Caco-2 (cell line): ENCODE data around the gene RHOB. TPM values are rescaled to one million over a fixed set of nuclear protein-coding genes. Genes with fewer than 3 reads are reported as not detected.

ENCODE experiments used
- BruUV-seq: library from RNA; stranded (reverse); fragments of 400-500 nt; replicated peaks from 2 replicates; lab custom pipeline; 2021; lab: Mats Ljungman, UMichigan
- CTCF ChIA-PET: fragments of 300-600 bp; sonication (Branson Sonifier 250); formaldehyde crosslinking; loops from one replicate; lab custom pipeline; 2022; ENCODE audit warnings: antibody characterized with exemption; lab: Charles Lee
- POLR2A ChIA-PET: fragments of 300-600 bp; sonication (Branson Sonifier 250); formaldehyde crosslinking; loops from one replicate; lab custom pipeline; 2022; ENCODE audit warnings: antibody characterized with exemption; lab: Charles Lee
- DNase-seq, 2 experiments: peaks; one replicate each; pipeline versions ENCODE4 v3.0.0 to v3.0.0-alpha.2; 2020 to 2022
- H3K27me3 ChIP-seq: replicated peaks from 2 replicates; pipeline ENCODE4 v1.6.0; 2011; ENCODE audit warnings: low read length; ENCODE audit not compliant: control insufficient read depth, insufficient read depth
- H3K36me3 ChIP-seq: 2 replicates; pipeline ENCODE4 v1.5.1; 2011; ENCODE audit warnings: low read length; ENCODE audit not compliant: control insufficient read depth, insufficient read depth
- H3K4me1 ChIP-seq: fragments of 250-450 bp; sonication (Bioruptor Pico); 2 replicates; pipeline ENCODE4 v1.5.1; 2020; ENCODE audit warnings: mild to moderate bottlenecking
- H3K4me3 ChIP-seq: 2 replicates; pipeline ENCODE4 v1.5.1; 2011; ENCODE audit warnings: low read depth, mild to moderate bottlenecking, control low read depth, low read length
- H3K9me3 ChIP-seq: fragments of 250-450 bp; sonication (Bioruptor Pico); 2 replicates; pipeline ENCODE4 v1.5.1; 2020; ENCODE audit warnings: mild to moderate bottlenecking, moderate library complexity
- H3K27ac Mint-ChIP-seq: one replicate; pipeline ENCODE4 v1.8.0; 2022; ENCODE audit warnings: mixed read lengths; ENCODE audit not compliant: unreplicated experiment
- H3K27me3 Mint-ChIP-seq: one replicate; pipeline ENCODE4 v1.8.0; 2022; ENCODE audit warnings: mixed read lengths; ENCODE audit not compliant: insufficient read depth, unreplicated experiment
- H3K36me3 Mint-ChIP-seq: one replicate; pipeline ENCODE4 v1.8.0; 2022; ENCODE audit warnings: mild to moderate bottlenecking, mixed read lengths; ENCODE audit not compliant: insufficient read depth, unreplicated experiment
- H3K4me1 Mint-ChIP-seq: one replicate; pipeline ENCODE4 v1.8.0; 2022; ENCODE audit warnings: low read depth, mixed read lengths; ENCODE audit not compliant: unreplicated experiment
- H3K4me3 Mint-ChIP-seq: one replicate; pipeline ENCODE4 v1.8.0; 2022; ENCODE audit warnings: mild to moderate bottlenecking, moderate library complexity, mixed read lengths; ENCODE audit not compliant: unreplicated experiment
- H3K9me3 Mint-ChIP-seq: one replicate; pipeline ENCODE4 v1.8.0; 2022; ENCODE audit warnings: mixed read lengths; ENCODE audit not compliant: unreplicated experiment
- CTCF ChIP-seq, 2 experiments: fragments of 200-600 bp in 1 of 2; IDR thresholded peaks; 1 replicate in 1 of 2; 2 replicates in 1 of 2; pipeline versions ENCODE4 v1.5.1 to v1.8.0; 2011 to 2022; ENCODE audit warnings: antibody characterized with exemption in 1 of 2, control low read depth in 1 of 2, inconsistent platforms in 1 of 2, low read depth in 1 of 2, low read length in 1 of 2, mild to moderate bottlenecking in 1 of 2, moderate library complexity in 1 of 2; ENCODE audit not compliant: insufficient read depth in 1 of 2, severe bottlenecking in 1 of 2, unreplicated experiment in 1 of 2
- intact Hi-C: fragments of 100-400 bp; cut with micrococcal nuclease; formaldehyde crosslinking; loops from one replicate; pipeline ENCODE4 v1.10.0; 2022; ENCODE audit not compliant: unreplicated experiment
- total RNA-seq: library from RNA; stranded (reverse); gene quantifications from 2 replicates; pipeline ENCODE4 v1.2.3, GENCODE V29; 2022

RHOB gene
- total RNA-seq, 1 experiment from 2014 or later, result 20.8 TPM

GRCh38 chr2:20485612-20486388 lies 38.9 kb downstream of the RHOB start:
- Mint-ChIP-seq H3K9me3 (no peaks in the 10 kb centered on the region), H3K27ac (no peak overlapping the region), H3K4me3 (no peak overlapping the region), H3K4me1 (no peaks in the 10 kb centered on the region), H3K36me3 (no peaks in the 10 kb centered on the region), H3K27me3 (no peaks in the 10 kb centered on the region)
- CTCF ChIA-PET, result no interaction called here
- intact Hi-C loops, result no loop called here
- no peak for TF ChIP-seq CTCF (IDR thresholded peaks at IDR 0.05; ENCODE audit: insufficient read depth in 1 of 2, low read depth in 1 of 2, low read length in 1 of 2, severe bottlenecking in 1 of 2, unreplicated experiment in 1 of 2)
- no TSS peak for BruUV-seq
- Histone ChIP-seq H3K9me3 (no peaks in the 10 kb centered on the region), H3K27me3 (no peaks in the 10 kb centered on the region), H3K4me1 (no peaks in the 10 kb centered on the region), H3K4me3 (no peak overlapping the region), H3K36me3 (no peaks in the 10 kb centered on the region)
- DNase-seq, result no peak
- POLR2A ChIA-PET, result no interaction called here

- no peaks in the 10 kb centered on the region for H3K36me3 ChIP-seq
- Mint-ChIP-seq H3K36me3 (no peaks in the 10 kb centered on the region), H3K9me3 (no peaks in the 10 kb centered on the region), H3K27me3 (no peaks in the 10 kb centered on the region), H3K27ac (no peak overlapping the region), H3K4me1 (no peaks in the 10 kb centered on the region), H3K4me3 (no peak overlapping the region)
- no peaks in the 10 kb centered on the region for H3K9me3 ChIP-seq
- no TSS peak for BruUV-seq
- H3K27me3 ChIP-seq, result no peaks in the 10 kb centered on the region
- ChIA-PET CTCF (no interaction called here), POLR2A (no interaction called here)
- TF ChIP-seq CTCF (IDR thresholded peaks at IDR 0.05; ENCODE audit: insufficient read depth in 1 of 2, low read depth in 1 of 2, low read length in 1 of 2, severe bottlenecking in 1 of 2, unreplicated experiment in 1 of 2), result no peak
- no peak overlapping the region for H3K4me3 ChIP-seq
- no peaks in the 10 kb centered on the region for H3K4me1 ChIP-seq
- intact Hi-C loops, result no loop called here
- no peak for DNase-seq
Measured at GRCh38 chr2:20486571-20486970, 39.7 kb downstream of the RHOB start.

- Mint-ChIP-seq H3K27ac (no peak overlapping the region), H3K9me3 (no peaks in the 10 kb centered on the region), H3K36me3 (no peaks in the 10 kb centered on the region), H3K27me3 (no peaks in the 10 kb centered on the region), H3K4me1 (no peaks in the 10 kb centered on the region), H3K4me3 (no peak overlapping the region)
- no peak for DNase-seq
- BruUV-seq, result no TSS peak
- ChIA-PET CTCF (no interaction called here), POLR2A (no interaction called here)
- Histone ChIP-seq H3K36me3 (no peaks in the 10 kb centered on the region), H3K9me3 (no peaks in the 10 kb centered on the region), H3K27me3 (no peaks in the 10 kb centered on the region), H3K4me3 (no peak overlapping the region), H3K4me1 (no peaks in the 10 kb centered on the region)
- TF ChIP-seq CTCF (IDR thresholded peaks at IDR 0.05; ENCODE audit: insufficient read depth in 1 of 2, low read depth in 1 of 2, low read length in 1 of 2, severe bottlenecking in 1 of 2, unreplicated experiment in 1 of 2), result no peak
- intact Hi-C loops, result no loop called here
Measured at GRCh38 chr2:20487030-20487391, 40.1 kb downstream of the RHOB start.
